HG02973 (cell line): ENCODE measurements around the gene SLC25A38.

Source experiments
- ATAC-seq: cut with Tn5 transposase; IDR thresholded peaks from one replicate; pipeline ENCODE4 v1.9.1; 2021; ENCODE audit warnings: moderate library complexity; ENCODE audit not compliant: unreplicated experiment

Gene SLC25A38

GRCh38 chr3:39428745-39429201 lies 45.6 kb downstream of the SLC25A38 start:
- ATAC-seq, result no peak

GRCh38 chr3:39429466-39429865 lies 46.3 kb downstream of the SLC25A38 start:
- ATAC-seq, result no peak

GRCh38 chr3:39432342-39432741 lies 49.2 kb downstream of the SLC25A38 start:
- no peak for ATAC-seq

- ATAC-seq, result no peak
Observed at GRCh38 chr3:39433642-39434041, 50.5 kb downstream of the SLC25A38 start.

GRCh38 chr3:39434574-39434973 lies 51.4 kb downstream of the SLC25A38 start:
- ATAC-seq, result no peak

GRCh38 chr3:39435006-39435748 lies 52.0 kb downstream of the SLC25A38 start:
- no peak for ATAC-seq

GRCh38 chr3:39438880-39439279 lies 55.7 kb downstream of the SLC25A38 start:
- ATAC-seq, result no peak

- ATAC-seq, result no peak
Observed at GRCh38 chr3:39440316-39440715, 57.1 kb downstream of the SLC25A38 start.

GRCh38 chr3:39443530-39443929 lies 60.4 kb downstream of the SLC25A38 start:
- ATAC-seq, result no peak

GRCh38 chr3:39445927-39446326 lies 62.8 kb downstream of the SLC25A38 start:
- no peak for ATAC-seq

- no peak for ATAC-seq
Observed at GRCh38 chr3:39446444-39446843, 63.3 kb downstream of the SLC25A38 start.
